Sigmoid colon (tissue), 3 donors: ENCODE data around the gene PRSS57.

Source experiments
- CTCF ChIP-seq, 4 experiments: fragments of 450-650 bp in 3 of 4; fragments of 200-600 bp in 1 of 4; IDR thresholded peaks; one replicate each; pipeline ENCODE4 v1.5.1; 2016 to 2019; ENCODE audit warnings: antibody characterized with exemption in 4 of 4, mild to moderate bottlenecking in 3 of 4, moderate library complexity in 2 of 4
- POLR2A ChIP-seq, 2 donors: fragments of 450-650 bp; IDR thresholded peaks; one replicate each; pipeline ENCODE4 v1.6.1; 2016; ENCODE audit warnings: antibody characterized with exemption in 2 of 2, mild to moderate bottlenecking in 2 of 2, moderate library complexity in 2 of 2

DNA sequence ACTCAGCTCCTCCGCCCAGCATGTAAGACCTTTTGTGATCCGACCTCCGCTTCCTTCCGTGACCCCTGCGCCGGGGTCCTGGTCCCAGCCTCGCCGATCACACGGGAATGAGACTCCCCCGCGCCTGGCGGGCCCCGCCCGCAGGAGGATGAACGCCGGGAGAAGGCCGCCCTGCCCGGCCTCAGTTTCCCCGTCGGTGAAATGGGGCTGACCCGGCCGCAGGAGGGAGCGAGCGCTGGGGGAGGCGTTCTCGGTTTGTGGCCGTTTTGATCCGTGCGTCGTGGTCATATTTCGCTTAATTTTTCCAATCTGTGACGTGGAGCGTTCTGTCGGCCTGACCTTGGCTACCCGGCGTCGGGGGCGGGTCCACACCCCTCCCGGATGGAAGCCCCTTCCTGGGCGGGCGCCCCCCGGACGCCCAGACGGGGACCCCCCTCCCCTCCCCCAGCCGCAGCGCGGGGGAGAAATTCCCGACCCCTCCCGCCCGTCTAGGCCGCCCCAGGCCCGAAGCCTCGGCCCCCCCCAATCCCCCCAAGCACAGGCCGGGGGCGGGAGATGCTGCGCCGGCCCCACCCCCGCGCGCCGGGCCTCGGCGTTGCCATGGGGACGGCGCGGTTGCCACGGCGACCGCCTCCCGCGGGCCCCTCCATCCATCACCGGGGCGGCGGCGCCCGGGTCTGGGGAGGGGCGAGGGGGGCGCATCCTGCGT, 24.5 kb upstream of the PRSS57 start:
- TF ChIP-seq CTCF (IDR thresholded peaks at IDR 0.05) (no peak), POLR2A (IDR thresholded peaks at IDR 0.05) (no peak)
